ENCODE data around the gene KIAA1755.
A peak's percentile ranks its signal among the peaks of the same experiment; 100 is the strongest.

GRCh38 chr20:38190936-38191371, 69.6 kb downstream of the KIAA1755 start:
- TF ChIP-seq CTCF (IDR thresholded peaks at IDR 0.05) (no peak), POLR2A (IDR thresholded peaks at IDR 0.05) (no peak), POLR2AphosphoS5 (IDR thresholded peaks at IDR 0.05) (peak in 1 of 3 donors; percentile 39), EP300 (IDR thresholded peaks at IDR 0.05) (peak; percentile 46)
